Astrocyte of the spinal cord (primary cell): ENCODE data around the gene GPSM1.

Experiments used
- DNase-seq: peaks from one replicate; pipeline ENCODE4 v3.0.0; 2011; ENCODE audit warnings: low read depth, low spot score
- H3K4me3 ChIP-seq: 2 replicates; pipeline ENCODE4 v1.5.1; 2011; ENCODE audit warnings: low read depth, mild to moderate bottlenecking, low read length, moderate library complexity
- CTCF ChIP-seq: IDR thresholded peaks from 2 replicates; pipeline ENCODE4 v1.5.1; 2012; ENCODE audit warnings: low read depth, mild to moderate bottlenecking, low read length, inconsistent platforms
- in situ Hi-C: cut with HindIII; loops from 2 replicates; pipeline ENCODE4 v1.10.0; 2017; ENCODE audit warnings: low sequenced_read_pairs

Gene GPSM1

GRCh38 chr9:136391737-136392537 is 64.6 kb downstream of the GPSM1 start:
- TF ChIP-seq CTCF = no peak
- DNase-seq = no peak
- no peak overlapping the region for H3K4me3 ChIP-seq
- in situ Hi-C loops = no loop called here

GRCh38 chr9:136392538-136393449 is 65.5 kb downstream of the GPSM1 start:
- TF ChIP-seq CTCF = no peak
- H3K4me3 ChIP-seq = no peak overlapping the region
- DNase-seq = no peak
- in situ Hi-C loops = no loop called here

GRCh38 chr9:136393531-136393930 is 66.2 kb downstream of the GPSM1 start:
- TF ChIP-seq CTCF = no peak
- DNase-seq = no peak
- H3K4me3 ChIP-seq = no peak overlapping the region
- in situ Hi-C loops = no loop called here

GRCh38 chr9:136394312-136395019 is 67.1 kb downstream of the GPSM1 start:
- no peak for TF ChIP-seq CTCF
- H3K4me3 ChIP-seq = no peak overlapping the region
- in situ Hi-C loops = no loop called here
- DNase-seq = no peak

GRCh38 chr9:136395020-136395340 is 67.6 kb downstream of the GPSM1 start:
- H3K4me3 ChIP-seq = no peak overlapping the region
- in situ Hi-C loops = no loop called here
- no peak for DNase-seq
- no peak for TF ChIP-seq CTCF
